Activated naive CD4-positive, alpha-beta T cell treated with anti-CD3 and anti-CD28 coated beads, Interleukin-2, amount 50 U/mL, for 72 hours (primary cell): ENCODE data around the gene TMEM207. TPM values are rescaled to one million over a fixed set of nuclear protein-coding genes. Genes with fewer than 3 reads are reported as not detected.
A peak's percentile ranks its signal among the peaks of the same experiment; 100 is the strongest.

Experiments used
- ATAC-seq, 2 donors: fragments of 150-1000 bp; cut with Tn5 transposase; 2 replicates each; pipeline ENCODE4 v1.10.0; 2021; ENCODE audit warnings: mild to moderate bottlenecking in 2 of 2, moderate library complexity in 2 of 2
- DNase-seq, 2 donors: peaks; one replicate each; pipeline ENCODE4 v3.0.0; 2021 to 2022; ENCODE audit warnings: low spot score in 2 of 2
- H3K27ac Mint-ChIP-seq, 2 donors: one replicate each; pipeline ENCODE4 v1.8.0; 2022; ENCODE audit warnings: mild to moderate bottlenecking in 2 of 2, mixed read lengths in 2 of 2
- H3K36me3 Mint-ChIP-seq, 2 donors: one replicate each; pipeline ENCODE4 v1.8.0; 2022; ENCODE audit warnings: mixed read lengths in 2 of 2
- H3K9me3 Mint-ChIP-seq, 2 donors: one replicate each; pipeline ENCODE4 v1.8.0; 2022; ENCODE audit warnings: mixed read lengths in 2 of 2
- total RNA-seq, 2 donors: library from RNA; stranded (reverse); gene quantifications; one replicate each; pipeline ENCODE4 v1.2.3, GENCODE V29; 2022

The TMEM207 gene
- total RNA-seq, 2 donors from 2014 or later, result not detected

GRCh38 chr3:190424478-190425439, 24.9 kb downstream of the TMEM207 start:
- no peaks in the 10 kb centered on the region for H3K9me3 Mint-ChIP-seq
- DNase-seq, result peak in 1 of 2 donors; percentile 44
- H3K36me3 Mint-ChIP-seq, result no peaks in the 10 kb centered on the region
- peak; percentile 56 to 77 for ATAC-seq
- peak overlapping the region; percentile 66 to 82 for H3K27ac Mint-ChIP-seq

- H3K27ac Mint-ChIP-seq, result peak overlapping the region in 1 of 2 donors; percentile 66
- peak in 1 of 2 donors; percentile 20 for ATAC-seq
- DNase-seq, result no peak
- H3K9me3 Mint-ChIP-seq, result no peaks in the 10 kb centered on the region
- no peaks in the 10 kb centered on the region for H3K36me3 Mint-ChIP-seq
Observed at GRCh38 chr3:190424108-190424477, 25.6 kb downstream of the TMEM207 start.

GRCh38 chr3:190414297-190414696, 35.4 kb downstream of the TMEM207 start:
- ATAC-seq (no peak), DNase-seq (no peak)
- no peak overlapping the region for H3K27ac Mint-ChIP-seq
- peaks cover 0 to 12% of the 10 kb centered on the region in 2 donors for H3K36me3 Mint-ChIP-seq
- H3K9me3 Mint-ChIP-seq, result peaks cover 11 to 13% of the 10 kb centered on the region in 2 donors

GRCh38 chr3:190404715-190405114, 45.0 kb downstream of the TMEM207 start:
- ATAC-seq (no peak), DNase-seq (no peak)
- Mint-ChIP-seq H3K36me3 (no peaks in the 10 kb centered on the region), H3K27ac (no peak overlapping the region), H3K9me3 (no peaks in the 10 kb centered on the region)

- Mint-ChIP-seq H3K27ac (no peak overlapping the region), H3K9me3 (no peaks in the 10 kb centered on the region), H3K36me3 (no peaks in the 10 kb centered on the region)
- DNase-seq (no peak), ATAC-seq (no peak)
Observed at GRCh38 chr3:190401963-190402362, 47.7 kb downstream of the TMEM207 start.

- Mint-ChIP-seq H3K36me3 (no peaks in the 10 kb centered on the region), H3K27ac (no peak overlapping the region), H3K9me3 (no peaks in the 10 kb centered on the region)
- ATAC-seq (no peak), DNase-seq (no peak)
Observed at GRCh38 chr3:190399677-190400076, 50.0 kb downstream of the TMEM207 start.

- Mint-ChIP-seq H3K36me3 (no peaks in the 10 kb centered on the region), H3K9me3 (no peaks in the 10 kb centered on the region), H3K27ac (no peak overlapping the region)
- DNase-seq, result no peak
- ATAC-seq, result no peak
Observed at GRCh38 chr3:190397889-190398288, 51.8 kb downstream of the TMEM207 start.

GRCh38 chr3:190396001-190396400, 53.7 kb downstream of the TMEM207 start:
- DNase-seq (no peak), ATAC-seq (no peak)
- Mint-ChIP-seq H3K36me3 (no peaks in the 10 kb centered on the region), H3K27ac (no peak overlapping the region), H3K9me3 (no peaks in the 10 kb centered on the region)

- DNase-seq, result no peak
- no peaks in the 10 kb centered on the region for H3K9me3 Mint-ChIP-seq
- no peak for ATAC-seq
- H3K36me3 Mint-ChIP-seq, result no peaks in the 10 kb centered on the region
- no peak overlapping the region for H3K27ac Mint-ChIP-seq
Observed at GRCh38 chr3:190388703-190389102, 61.0 kb downstream of the TMEM207 start.

- no peaks in the 10 kb centered on the region for H3K9me3 Mint-ChIP-seq
- ATAC-seq (no peak), DNase-seq (no peak)
- H3K36me3 Mint-ChIP-seq, result no peaks in the 10 kb centered on the region
- no peak within 1 kb of the TSS for H3K27ac Mint-ChIP-seq
Observed at GRCh38 chr3:190387578-190388213, 62.0 kb downstream of the TMEM207 start, which contains the start of gene CLDN16. Gene CLDN16 (plus strand): TSS chr3:190388163. CDS start chr3:190388330, 167 bp downstream.

GRCh38 chr3:190385731-190386688, 63.7 kb downstream of the TMEM207 start:
- no peaks in the 10 kb centered on the region for H3K9me3 Mint-ChIP-seq
- DNase-seq (no peak), ATAC-seq (no peak)
- H3K27ac Mint-ChIP-seq, result no peak overlapping the region
- H3K36me3 Mint-ChIP-seq, result no peaks in the 10 kb centered on the region

- Mint-ChIP-seq H3K9me3 (peaks cover 0 to 3% of the 10 kb centered on the region in 2 donors), H3K36me3 (no peaks in the 10 kb centered on the region), H3K27ac (no peak overlapping the region)
- ATAC-seq (peak; percentile 43 to 44), DNase-seq (no peak)
Observed at GRCh38 chr3:190384309-190384756, 65.4 kb downstream of the TMEM207 start.

GRCh38 chr3:190382082-190382481, 67.6 kb downstream of the TMEM207 start:
- H3K9me3 Mint-ChIP-seq, result peaks cover 0 to 3% of the 10 kb centered on the region in 2 donors
- H3K36me3 Mint-ChIP-seq, result no peaks in the 10 kb centered on the region
- DNase-seq (no peak), ATAC-seq (peak; percentile 37 to 95)
- peak overlapping the region in 1 of 2 donors; percentile 53 for H3K27ac Mint-ChIP-seq

GRCh38 chr3:190381441-190381840, 68.3 kb downstream of the TMEM207 start:
- H3K27ac Mint-ChIP-seq, result no peak overlapping the region
- H3K9me3 Mint-ChIP-seq, result peaks cover 0 to 3% of the 10 kb centered on the region in 2 donors
- no peaks in the 10 kb centered on the region for H3K36me3 Mint-ChIP-seq
- DNase-seq (no peak), ATAC-seq (no peak)

GRCh38 chr3:190380184-190380583, 69.5 kb downstream of the TMEM207 start:
- Mint-ChIP-seq H3K9me3 (peaks cover 0 to 3% of the 10 kb centered on the region in 2 donors), H3K36me3 (no peaks in the 10 kb centered on the region), H3K27ac (no peak overlapping the region)
- DNase-seq (no peak), ATAC-seq (no peak)
